Fibroblast of lung (primary cell): Measurements from ENCODE around the gene WBP1L. TPM values are rescaled to one million over a fixed set of nuclear protein-coding genes. Genes with fewer than 3 reads are reported as not detected.

Experiments
- DNase-seq, 2 donors: peaks; one replicate each; pipeline versions ENCODE4 v3.0.0 to v3.0.0-alpha.2; 2010; ENCODE audit warnings: low read depth in 2 of 2
- H2AFZ ChIP-seq: 2 replicates; pipeline ENCODE4 v1.5.1; 2012; ENCODE audit warnings: low read length, control low read depth, inconsistent platforms
- H3K27ac ChIP-seq: 2 replicates; pipeline ENCODE4 v1.5.1; 2011; ENCODE audit warnings: low read length, control low read depth; ENCODE audit not compliant: insufficient read depth
- H3K27me3 ChIP-seq: 2 replicates; pipeline ENCODE4 v1.5.1; 2011; ENCODE audit warnings: mild to moderate bottlenecking, low read length; ENCODE audit not compliant: control insufficient read depth, insufficient read depth
- H3K36me3 ChIP-seq: 2 replicates; pipeline ENCODE4 v1.5.1; 2011; ENCODE audit warnings: low read length; ENCODE audit not compliant: control insufficient read depth, insufficient read depth
- H3K4me1 ChIP-seq: 2 replicates; pipeline ENCODE4 v1.5.1; 2011; ENCODE audit warnings: low read length; ENCODE audit not compliant: control insufficient read depth, insufficient read depth; ENCODE audit errors: extremely low read depth
- H3K4me2 ChIP-seq: 2 replicates; pipeline ENCODE4 v1.5.1; 2011; ENCODE audit warnings: low read length, control low read depth; ENCODE audit not compliant: insufficient read depth; ENCODE audit errors: extremely low read depth
- H3K4me3 ChIP-seq, 4 experiments: fragments of 200-600 bp in 1 of 4; sonication (generic) in 1 of 4; replicated peaks in 1 of 4; 2 replicates each; pipeline ENCODE4 v1.5.1; 2011 to 2016; ENCODE audit warnings: low read length in 4 of 4, low read depth in 3 of 4, mild to moderate bottlenecking in 3 of 4, control low read depth in 2 of 4, inconsistent platforms in 1 of 4, mixed read lengths in 1 of 4; ENCODE audit not compliant: insufficient read depth in 1 of 4; ENCODE audit errors: control extremely low read depth in 1 of 4
- H3K79me2 ChIP-seq: 2 replicates; pipeline ENCODE4 v1.5.1; 2012; ENCODE audit warnings: mild to moderate bottlenecking, low read length, inconsistent platforms; ENCODE audit not compliant: control insufficient read depth, insufficient read depth
- H3K9ac ChIP-seq: 2 replicates; pipeline ENCODE4 v1.5.1; 2011; ENCODE audit warnings: mild to moderate bottlenecking, low read length, control low read depth; ENCODE audit not compliant: insufficient read depth
- H3K9me3 ChIP-seq: 2 replicates; pipeline ENCODE4 v1.5.1; 2012; ENCODE audit warnings: low read depth, low read length; ENCODE audit not compliant: control insufficient read depth, insufficient read depth
- H4K20me1 ChIP-seq: 2 replicates; pipeline ENCODE4 v1.5.1; 2011; ENCODE audit warnings: low read length; ENCODE audit not compliant: control insufficient read depth, insufficient read depth; ENCODE audit errors: extremely low read depth
- EZH2 ChIP-seq: IDR thresholded peaks from 2 replicates; pipeline ENCODE4 v1.5.1; 2012; ENCODE audit warnings: low read length, control low read depth, mild to moderate bottlenecking; ENCODE audit errors: missing control alignments
- polyA plus RNA-seq, 2 donors: library from polyadenylated mRNA; depleted of rRNA in 1 of 2; stranded (reverse) in 1 of 2; unstranded in 1 of 2; fragments of >200 nt; gene quantifications; 2 replicates each; pipeline ENCODE4 v1.2.1, GENCODE V29; 2011 to 2012; ENCODE audit warnings: missing spikeins in 1 of 2
- total RNA-seq: library from RNA; depleted of rRNA; stranded (reverse); fragments of >200 nt; gene quantifications from 2 replicates; pipeline ENCODE4 v1.2.1, GENCODE V29; 2014
- TF ChIP-seq, protein P1 (sequence below), 2 donors: IDR thresholded peaks in 1 of 2; conservative IDR thresholded peaks in 1 of 2; 1 replicate in 1 of 2; 2 replicates in 1 of 2; pipeline ENCODE4 v1.5.1; 2011 to 2012; ENCODE audit warnings: low read length in 2 of 2, control low read depth in 1 of 2, inconsistent platforms in 1 of 2, low read depth in 1 of 2, mild to moderate bottlenecking in 1 of 2

Gene WBP1L
- total and polyA plus RNA-seq, 2 donors (not counting 1 experiment from before 2014, with no cell fraction given): 36.8 to 40.0 TPM

DNA sequence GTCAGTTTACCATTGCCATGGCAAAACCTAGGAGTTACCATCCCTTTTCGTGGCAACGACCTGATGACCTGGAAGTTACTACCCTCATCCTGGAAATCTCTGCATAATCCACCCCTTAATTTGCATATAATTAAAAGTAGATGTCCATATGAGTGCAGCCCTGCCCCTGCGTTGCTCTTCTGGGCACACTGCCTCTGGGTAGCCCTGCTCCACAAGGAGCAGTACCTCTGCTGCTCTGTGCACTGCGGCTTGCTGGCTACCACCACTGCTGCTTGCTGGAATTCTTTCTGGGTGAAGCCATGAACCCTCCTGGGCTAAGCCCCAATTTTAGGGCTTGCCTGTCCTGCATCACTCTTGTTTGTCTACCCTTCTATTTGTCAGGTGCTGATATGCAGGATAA lies 80.9 kb downstream of the WBP1L start:
- Histone ChIP-seq H3K9ac (no peak overlapping the region), H2AFZ (no peak overlapping the region), H4K20me1 (no peaks in the 10 kb centered on the region), H3K79me2 (no peaks in the 10 kb centered on the region), H3K9me3 (no peaks in the 10 kb centered on the region), H3K4me2 (no peak overlapping the region), H3K27ac (no peak overlapping the region), H3K27me3 (no peaks in the 10 kb centered on the region), H3K4me1 (no peaks in the 10 kb centered on the region), H3K4me3 (no peak overlapping the region), H3K36me3 (no peaks in the 10 kb centered on the region)
- no peak for DNase-seq
- TF ChIP-seq, protein P1, sequence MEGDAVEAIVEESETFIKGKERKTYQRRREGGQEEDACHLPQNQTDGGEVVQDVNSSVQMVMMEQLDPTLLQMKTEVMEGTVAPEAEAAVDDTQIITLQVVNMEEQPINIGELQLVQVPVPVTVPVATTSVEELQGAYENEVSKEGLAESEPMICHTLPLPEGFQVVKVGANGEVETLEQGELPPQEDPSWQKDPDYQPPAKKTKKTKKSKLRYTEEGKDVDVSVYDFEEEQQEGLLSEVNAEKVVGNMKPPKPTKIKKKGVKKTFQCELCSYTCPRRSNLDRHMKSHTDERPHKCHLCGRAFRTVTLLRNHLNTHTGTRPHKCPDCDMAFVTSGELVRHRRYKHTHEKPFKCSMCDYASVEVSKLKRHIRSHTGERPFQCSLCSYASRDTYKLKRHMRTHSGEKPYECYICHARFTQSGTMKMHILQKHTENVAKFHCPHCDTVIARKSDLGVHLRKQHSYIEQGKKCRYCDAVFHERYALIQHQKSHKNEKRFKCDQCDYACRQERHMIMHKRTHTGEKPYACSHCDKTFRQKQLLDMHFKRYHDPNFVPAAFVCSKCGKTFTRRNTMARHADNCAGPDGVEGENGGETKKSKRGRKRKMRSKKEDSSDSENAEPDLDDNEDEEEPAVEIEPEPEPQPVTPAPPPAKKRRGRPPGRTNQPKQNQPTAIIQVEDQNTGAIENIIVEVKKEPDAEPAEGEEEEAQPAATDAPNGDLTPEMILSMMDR (conservative IDR thresholded peaks at IDR 0.05 in 1 of 2, IDR thresholded peaks at IDR 0.05 in 1 of 2; ENCODE audit: low read depth in 1 of 2, low read length in 2 of 2): no peak
- no peak for TF ChIP-seq EZH2

DNA sequence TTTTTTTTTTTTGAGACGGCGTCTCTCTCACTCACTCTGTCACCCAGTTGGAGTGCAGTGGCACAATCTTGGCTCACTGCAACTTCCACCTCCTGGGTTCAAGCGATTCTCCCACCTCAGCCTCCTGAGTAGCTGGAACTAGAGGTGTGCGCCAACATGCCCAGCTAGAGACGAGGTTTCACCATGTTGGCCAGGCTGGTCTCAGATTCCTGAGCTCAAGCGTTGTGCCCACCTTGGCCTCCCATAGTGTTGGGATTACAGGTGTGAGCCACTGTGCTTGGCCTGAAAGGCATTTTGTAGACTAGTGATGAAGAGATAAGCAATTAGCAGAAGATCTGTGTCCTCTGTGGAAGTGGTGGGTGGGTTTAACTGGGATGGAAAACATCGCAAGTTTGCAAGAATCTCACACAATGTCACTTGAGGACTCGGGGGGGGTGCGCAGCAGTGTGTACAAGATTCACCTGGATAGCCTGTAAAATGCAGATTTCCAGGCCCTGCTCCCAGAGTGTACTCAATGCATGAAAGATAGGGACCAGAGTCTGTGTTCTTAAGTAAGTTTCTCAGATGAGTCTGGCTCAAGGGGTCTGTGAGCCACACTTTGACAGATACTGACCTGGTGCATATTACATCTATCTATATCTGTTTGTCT lies 82.5 kb downstream of the WBP1L start:
- no peaks in the 10 kb centered on the region for H4K20me1 ChIP-seq
- H3K4me3 ChIP-seq: no peak overlapping the region
- H3K9me3 ChIP-seq: no peaks in the 10 kb centered on the region
- no peak overlapping the region for H2AFZ ChIP-seq
- DNase-seq: no peak
- no peak overlapping the region for H3K4me2 ChIP-seq
- no peaks in the 10 kb centered on the region for H3K27me3 ChIP-seq
- H3K36me3 ChIP-seq: no peaks in the 10 kb centered on the region
- no peak overlapping the region for H3K9ac ChIP-seq
- no peaks in the 10 kb centered on the region for H3K79me2 ChIP-seq
- TF ChIP-seq, protein P1 (conservative IDR thresholded peaks at IDR 0.05 in 1 of 2, IDR thresholded peaks at IDR 0.05 in 1 of 2; ENCODE audit: low read depth in 1 of 2, low read length in 2 of 2): no peak
- TF ChIP-seq EZH2: no peak
- no peak overlapping the region for H3K27ac ChIP-seq
- no peaks in the 10 kb centered on the region for H3K4me1 ChIP-seq

DNA sequence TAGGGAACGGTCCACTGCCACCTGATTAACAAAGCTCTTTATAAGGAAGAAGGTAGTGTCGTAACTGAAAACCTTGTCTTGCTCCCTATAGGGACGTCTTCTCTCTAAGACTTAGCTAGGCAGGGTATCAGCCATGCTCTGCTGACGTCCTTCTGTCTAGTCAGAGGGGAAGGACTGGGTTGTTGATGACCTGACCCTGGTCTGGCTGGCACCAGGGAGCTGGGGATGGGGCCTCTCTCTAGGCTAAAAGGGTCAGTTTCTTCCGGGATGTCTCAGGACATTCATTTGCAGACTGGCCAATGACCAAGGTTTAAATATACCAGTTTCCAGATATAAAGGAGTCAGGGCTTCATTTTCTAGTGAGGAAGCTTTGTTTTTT lies 83.8 kb downstream of the WBP1L start:
- Histone ChIP-seq H3K9ac (no peak overlapping the region), H3K4me3 (no peak overlapping the region), H3K36me3 (no peaks in the 10 kb centered on the region), H4K20me1 (no peaks in the 10 kb centered on the region), H3K4me1 (no peaks in the 10 kb centered on the region), H3K79me2 (no peaks in the 10 kb centered on the region), H3K27ac (no peak overlapping the region), H3K9me3 (no peaks in the 10 kb centered on the region), H3K4me2 (no peak overlapping the region), H3K27me3 (no peaks in the 10 kb centered on the region), H2AFZ (no peak overlapping the region)
- TF ChIP-seq, protein P1 (conservative IDR thresholded peaks at IDR 0.05 in 1 of 2, IDR thresholded peaks at IDR 0.05 in 1 of 2; ENCODE audit: low read depth in 1 of 2, low read length in 2 of 2): no peak
- no peak for TF ChIP-seq EZH2
- no peak for DNase-seq
